ENCODE measurements around the gene XXYLT1. TPM values are rescaled to one million over a fixed set of nuclear protein-coding genes. Genes with fewer than 3 reads are reported as not detected.
A peak's percentile ranks its signal among the peaks of the same experiment; 100 is the strongest.

XXYLT1 gene
- total RNA-seq, 1 donor from 2014 or later: 8.9 TPM

GRCh38 chr3:195245531-195245951 lies 25.4 kb downstream of the XXYLT1 start:
- Histone ChIP-seq H3K4me3 (no peak overlapping the region), H3K36me3 (no peaks in the 10 kb centered on the region), H3K9me3 (no peaks in the 10 kb centered on the region), H3K27ac (no peak overlapping the region), H3K4me1 (peaks cover 1% of the 10 kb centered on the region), H3K27me3 (ENCODE audit: low read depth) (no peaks in the 10 kb centered on the region)
- ATAC-seq (no peak), DNase-seq (no peak)
- TF ChIP-seq CTCF (IDR thresholded peaks at IDR 0.05): no peak
- intact Hi-C loops (cut with DNase I): no loop called here

GRCh38 chr3:195241592-195242355 lies 29.2 kb downstream of the XXYLT1 start:
- no peaks in the 10 kb centered on the region for H3K36me3 ChIP-seq
- ATAC-seq: no peak
- no peak for TF ChIP-seq CTCF (IDR thresholded peaks at IDR 0.05)
- peak; percentile 20 for DNase-seq
- H3K9me3 ChIP-seq: no peaks in the 10 kb centered on the region
- no peak overlapping the region for H3K27ac ChIP-seq
- intact Hi-C loops (cut with DNase I): no loop called here
- peaks cover 26% of the 10 kb centered on the region for H3K4me1 ChIP-seq
- H3K27me3 ChIP-seq (ENCODE audit: low read depth): no peaks in the 10 kb centered on the region
- no peak overlapping the region for H3K4me3 ChIP-seq

- H3K36me3 ChIP-seq: no peaks in the 10 kb centered on the region
- intact Hi-C loops (cut with DNase I): no loop called here
- no peak overlapping the region for H3K4me3 ChIP-seq
- no peak for TF ChIP-seq CTCF (IDR thresholded peaks at IDR 0.05)
- DNase-seq: peak; percentile 54
- no peaks in the 10 kb centered on the region for H3K9me3 ChIP-seq
- H3K4me1 ChIP-seq: peaks cover 26% of the 10 kb centered on the region
- ATAC-seq: peak in 1 of 2 donors; percentile 23
- H3K27ac ChIP-seq: peak overlapping the region; percentile 8
- H3K27me3 ChIP-seq (ENCODE audit: low read depth): no peaks in the 10 kb centered on the region
Measured at GRCh38 chr3:195240939-195241338, 30.0 kb downstream of the XXYLT1 start.

- Histone ChIP-seq H3K9me3 (no peaks in the 10 kb centered on the region), H3K4me3 (no peak overlapping the region), H3K36me3 (no peaks in the 10 kb centered on the region), H3K27me3 (ENCODE audit: low read depth) (no peaks in the 10 kb centered on the region), H3K4me1 (peaks cover 26% of the 10 kb centered on the region), H3K27ac (peak overlapping the region; percentile 8)
- DNase-seq (peak; percentile 44), ATAC-seq (peak in 1 of 2 donors; percentile 15)
- TF ChIP-seq CTCF (IDR thresholded peaks at IDR 0.05): no peak
- intact Hi-C loops (cut with DNase I): no loop called here
Measured at GRCh38 chr3:195240171-195240701, 30.7 kb downstream of the XXYLT1 start.

GRCh38 chr3:195239121-195239520 lies 31.8 kb downstream of the XXYLT1 start:
- Histone ChIP-seq H3K27ac (peak overlapping the region; percentile 67), H3K4me3 (no peak overlapping the region), H3K9me3 (no peaks in the 10 kb centered on the region), H3K27me3 (ENCODE audit: low read depth) (no peaks in the 10 kb centered on the region), H3K4me1 (peaks cover 26% of the 10 kb centered on the region), H3K36me3 (no peaks in the 10 kb centered on the region)
- intact Hi-C loops (cut with DNase I): no loop called here
- TF ChIP-seq CTCF (IDR thresholded peaks at IDR 0.05): no peak
- no peak for ATAC-seq
- DNase-seq: peak; percentile 10
